ENCODE measurements around the gene TRAPPC1.

DNA sequence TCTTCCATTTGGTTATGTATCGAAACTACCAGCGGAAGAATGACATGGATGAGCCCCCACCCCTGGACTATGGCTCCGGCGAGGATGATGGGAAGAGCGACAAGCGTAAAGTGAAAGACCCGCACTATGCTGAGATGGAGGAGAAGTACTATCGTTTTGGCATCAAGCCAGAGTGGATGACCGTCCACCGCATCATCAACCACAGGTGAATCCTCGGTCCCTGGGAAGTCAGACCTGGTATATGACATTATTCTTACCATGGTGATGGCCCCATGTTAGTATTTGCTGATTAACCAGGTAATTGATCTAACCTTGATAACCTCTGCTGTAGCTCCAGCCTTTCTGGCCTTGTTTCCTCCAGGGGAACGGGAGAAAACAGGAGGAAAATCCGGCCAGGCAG is 34.7 kb downstream of the TRAPPC1 start:
- TF ChIP-seq, protein P1, sequence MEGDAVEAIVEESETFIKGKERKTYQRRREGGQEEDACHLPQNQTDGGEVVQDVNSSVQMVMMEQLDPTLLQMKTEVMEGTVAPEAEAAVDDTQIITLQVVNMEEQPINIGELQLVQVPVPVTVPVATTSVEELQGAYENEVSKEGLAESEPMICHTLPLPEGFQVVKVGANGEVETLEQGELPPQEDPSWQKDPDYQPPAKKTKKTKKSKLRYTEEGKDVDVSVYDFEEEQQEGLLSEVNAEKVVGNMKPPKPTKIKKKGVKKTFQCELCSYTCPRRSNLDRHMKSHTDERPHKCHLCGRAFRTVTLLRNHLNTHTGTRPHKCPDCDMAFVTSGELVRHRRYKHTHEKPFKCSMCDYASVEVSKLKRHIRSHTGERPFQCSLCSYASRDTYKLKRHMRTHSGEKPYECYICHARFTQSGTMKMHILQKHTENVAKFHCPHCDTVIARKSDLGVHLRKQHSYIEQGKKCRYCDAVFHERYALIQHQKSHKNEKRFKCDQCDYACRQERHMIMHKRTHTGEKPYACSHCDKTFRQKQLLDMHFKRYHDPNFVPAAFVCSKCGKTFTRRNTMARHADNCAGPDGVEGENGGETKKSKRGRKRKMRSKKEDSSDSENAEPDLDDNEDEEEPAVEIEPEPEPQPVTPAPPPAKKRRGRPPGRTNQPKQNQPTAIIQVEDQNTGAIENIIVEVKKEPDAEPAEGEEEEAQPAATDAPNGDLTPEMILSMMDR (IDR thresholded peaks at IDR 0.05; ENCODE audit: extremely low read depth in 1 of 2, insufficient read depth in 1 of 2, low read depth in 1 of 2, low read length in 2 of 2) = no peak
- TF ChIP-seq POLR2A (IDR thresholded peaks at IDR 0.05; ENCODE audit: low read depth, low read length) (no peak), EZH2 (IDR thresholded peaks at IDR 0.05; ENCODE audit: borderline replicate concordance, low read depth, low read length, severe bottlenecking) (no peak), MAX (IDR thresholded peaks at IDR 0.05; ENCODE audit: insufficient read depth, insufficient read length) (no peak)

Measured in endothelial cell of umbilical vein (primary cell).